Peyer's patch (tissue), 4 donors: ENCODE data around the gene SPSB2.

ENCODE experiments used
- CTCF ChIP-seq, 6 experiments: fragments of 450-650 bp in 4 of 6; fragments of 200-600 bp in 2 of 6; sonication (generic) in 1 of 6; IDR thresholded peaks; one replicate each; pipeline ENCODE4 v1.5.1; 2017 to 2019; ENCODE audit warnings: antibody characterized with exemption in 6 of 6, mild to moderate bottlenecking in 3 of 6, moderate library complexity in 1 of 6
- POLR2A ChIP-seq, 2 donors: fragments of 450-650 bp; IDR thresholded peaks; one replicate each; pipeline ENCODE4 v1.5.1; 2017; ENCODE audit warnings: antibody characterized with exemption in 2 of 2, mild to moderate bottlenecking in 2 of 2, moderate library complexity in 2 of 2

GRCh38 chr12:6921996-6922946 is 49.2 kb upstream of the SPSB2 start:
- TF ChIP-seq CTCF (IDR thresholded peaks at IDR 0.05) (no peak), POLR2A (IDR thresholded peaks at IDR 0.05) (no peak)
